ENCODE data around the gene SPATA12. TPM values are rescaled to one million over a fixed set of nuclear protein-coding genes. Genes with fewer than 3 reads are reported as not detected.

Gene SPATA12
- total and polyA plus RNA-seq, 12 donors: not detected

GRCh38 chr3:57064572-57064971, 4.1 kb downstream of the SPATA12 start:
- H3K4me1 ChIP-seq: peaks cover 3 to 73% (median 21%) of the 10 kb centered on the region in 9 donors
- H3K4me3 ChIP-seq: no peak overlapping the region
- no peak for TF ChIP-seq CTCF (IDR thresholded peaks at IDR 0.05)
- no peaks in the 10 kb centered on the region for H3K27me3 ChIP-seq
- intact Hi-C loops (cut with DNase I): no loop called here
- no peak overlapping the region for H3K27ac ChIP-seq
- 90 to 96% methylated on average over 2 of the region's 2 CpGs for WGBS, 2 donors
- ATAC-seq (no peak), DNase-seq (no peak)
- H3K9me3 ChIP-seq: no peaks in the 10 kb centered on the region
- no peaks in the 10 kb centered on the region for H3K36me3 ChIP-seq

GRCh38 chr3:57065588-57065987, 5.1 kb downstream of the SPATA12 start:
- Histone ChIP-seq H3K27ac (no peak overlapping the region), H3K27me3 (no peaks in the 10 kb centered on the region), H3K36me3 (no peaks in the 10 kb centered on the region), H3K4me1 (peaks cover 3 to 63% (median 21%) of the 10 kb centered on the region in 9 donors), H3K4me3 (no peak overlapping the region), H3K9me3 (no peaks in the 10 kb centered on the region)
- no peak for TF ChIP-seq CTCF (IDR thresholded peaks at IDR 0.05)
- intact Hi-C loops (cut with DNase I): loop anchor here in 1 of 10 donors (5.0 kb wide), 1 partner anchor 58 kb away; no protein-coding TSS in a partner anchor
- WGBS, 2 donors: 93 to 95% methylated on average over 3 of the region's 3 CpGs
- ATAC-seq: no peak
- DNase-seq: no peak

- no peaks in the 10 kb centered on the region for H3K36me3 ChIP-seq
- H3K27ac ChIP-seq: no peak overlapping the region
- ATAC-seq (no peak), DNase-seq (no peak)
- H3K27me3 ChIP-seq: no peaks in the 10 kb centered on the region
- TF ChIP-seq CTCF (IDR thresholded peaks at IDR 0.05): no peak
- H3K9me3 ChIP-seq: peaks cover 0 to 8% (median 0%) of the 10 kb centered on the region in 11 donors
- intact Hi-C loops (cut with DNase I): loop anchor here in 1 of 10 donors (5.0 kb wide), 1 partner anchor 59 kb away; no protein-coding TSS in a partner anchor
- peaks cover 3 to 54% (median 21%) of the 10 kb centered on the region in 9 donors for H3K4me1 ChIP-seq
- no peak overlapping the region for H3K4me3 ChIP-seq
- WGBS, 2 donors: 96% methylated on average over 6 of the region's 6 CpGs
Measured at GRCh38 chr3:57066471-57066870, 6.0 kb downstream of the SPATA12 start.

- intact Hi-C loops (cut with DNase I): loop anchor here in 1 of 10 donors (5.0 kb wide), 1 partner anchor 61 kb away; no protein-coding TSS in a partner anchor
- H3K27me3 ChIP-seq: no peaks in the 10 kb centered on the region
- DNase-seq (peak in 1 of 2 donors; percentile 53), ATAC-seq (peak; percentile 80 to 94 (median 86))
- no peak overlapping the region for H3K4me3 ChIP-seq
- TF ChIP-seq CTCF (IDR thresholded peaks at IDR 0.05): no peak
- no peaks in the 10 kb centered on the region for H3K36me3 ChIP-seq
- peaks cover 0 to 8% (median 0%) of the 10 kb centered on the region in 11 donors for H3K9me3 ChIP-seq
- H3K4me1 ChIP-seq: peaks cover 0 to 33% (median 9%) of the 10 kb centered on the region in 9 donors
- whole genome bisulfite sequencing, 2 donors: 26 to 37% methylated on average over 11 of the region's 11 CpGs
- H3K27ac ChIP-seq: peak overlapping the region in 8 of 10 donors; percentile 15 to 65 (median 56)
Measured at GRCh38 chr3:57068437-57069089, 8.1 kb downstream of the SPATA12 start.

Data from heart right ventricle (tissue), 16 donors.